ENCODE data around the gene MAGEB17.

GRCh38 chrX:16130707-16131106 lies 36.6 kb upstream of the MAGEB17 start:
- TF ChIP-seq EP300 (IDR thresholded peaks at IDR 0.05): no peak
- no peak for TF ChIP-seq CTCF (IDR thresholded peaks at IDR 0.05)
- no peak for TF ChIP-seq POLR2A (IDR thresholded peaks at IDR 0.05)

Data from stomach (tissue), 4 donors.